K562 (cell line): ENCODE data around the gene ERF. TPM values are rescaled to one million over a fixed set of nuclear protein-coding genes. Genes with fewer than 3 reads are reported as not detected.

Experiments
- ATAC-seq: fragments of 200-7000 bp; cut with Tn5 transposase; 3 replicates; pipeline ENCODE4 v1.9.1; 2020; ENCODE audit warnings: moderate library complexity
- BruUV-seq: library from RNA; stranded (reverse); fragments of 400-500 nt; replicated peaks from 2 replicates; lab custom pipeline; 2021; lab: Mats Ljungman, UMichigan
- CTCF ChIA-PET: fragments of 300-600 bp; formaldehyde crosslinking; extraction: SDS; loops from one replicate; lab custom pipeline; 2021; ENCODE audit warnings: low intra/inter-chr PET ratio; lab: Yijun Ruan, JAX
- POLR2A ChIA-PET: fragments of 300-600, 350-650 bp; sonication (Branson Sonifier 250); formaldehyde crosslinking; extraction: SDS; loops from one replicate; lab custom pipeline; 2021; ENCODE audit warnings: antibody characterized with exemption, inconsistent platforms; lab: Yijun Ruan, JAX
- DNase-seq, 4 experiments: peaks; one replicate each; pipeline versions ENCODE4 v3.0.0 to v3.0.0-alpha.2; 2011 to 2018; ENCODE audit warnings: low spot score in 3 of 4, mixed read lengths in 3 of 4; ENCODE audit errors: extremely low read depth in 1 of 4
- FAIRE-seq: peaks from 2 replicates; lab custom pipeline; 2011; peaks lifted over from hg19 to GRCh38; lab: Jason Lieb, UNC
- H2AFZ ChIP-seq: 2 replicates; pipeline ENCODE4 v1.6.0; 2011; ENCODE audit warnings: low read depth, low read length, control low read depth, inconsistent platforms
- H3K27ac ChIP-seq: fragments of 200-600 bp; 3 replicates; pipeline ENCODE4 v1.8.0; 2011; ENCODE audit warnings: low read depth, mild to moderate bottlenecking, control low read depth, inconsistent platforms, low read length, moderate library complexity, mixed read lengths; ENCODE audit errors: extremely low read depth
- H3K27me3 ChIP-seq, 2 experiments: fragments of 300-600 bp in 1 of 2; 2 replicates in 1 of 2; 3 replicates in 1 of 2; pipeline versions ENCODE4 v1.6.0 to v1.8.0; 2011; ENCODE audit warnings: inconsistent platforms in 2 of 2, low read length in 2 of 2, mild to moderate bottlenecking in 1 of 2, mixed read lengths in 1 of 2, moderate library complexity in 1 of 2; ENCODE audit not compliant: control insufficient read depth in 2 of 2, insufficient read depth in 2 of 2
- H3K36me3 ChIP-seq: fragments of 300-600 bp; 3 replicates; pipeline ENCODE4 v1.8.0; 2011; ENCODE audit warnings: mild to moderate bottlenecking, low read length, inconsistent platforms; ENCODE audit not compliant: control insufficient read depth, insufficient read depth
- H3K4me1 ChIP-seq, 2 experiments: fragments of 200-600 bp in 1 of 2; replicated peaks in 1 of 2; 2 replicates in 1 of 2; 3 replicates in 1 of 2; pipeline versions ENCODE4 v1.5.1 to v1.8.0; 2011; ENCODE audit warnings: inconsistent platforms in 2 of 2, low read length in 2 of 2, mild to moderate bottlenecking in 1 of 2, mixed read lengths in 1 of 2, moderate library complexity in 1 of 2; ENCODE audit not compliant: control insufficient read depth in 2 of 2, insufficient read depth in 2 of 2
- H3K4me2 ChIP-seq: 2 replicates; pipeline ENCODE4 v1.6.1; 2011; ENCODE audit warnings: low read length, control low read depth, inconsistent platforms, mixed read lengths; ENCODE audit not compliant: insufficient read depth
- H3K4me3 ChIP-seq: fragments of 200-600 bp; sonication (generic), shearing (Covaris generic); 2 replicates; pipeline ENCODE4 v1.5.1; 2016; ENCODE audit warnings: control low read depth, inconsistent platforms
- H3K79me2 ChIP-seq: fragments of 200-600 bp; 3 replicates; pipeline ENCODE4 v1.8.0; 2011; ENCODE audit warnings: low read length, inconsistent platforms; ENCODE audit not compliant: control insufficient read depth, insufficient read depth
- H3K9ac ChIP-seq, 2 experiments: 2 replicates each; pipeline versions ENCODE4 v1.6.0 to v1.6.1; 2011; ENCODE audit warnings: low read depth in 2 of 2, low read length in 2 of 2, control low read depth in 1 of 2, inconsistent platforms in 1 of 2, mild to moderate bottlenecking in 1 of 2, mixed read lengths in 1 of 2; ENCODE audit not compliant: insufficient read depth in 1 of 2
- H3K9me1 ChIP-seq: one replicate; pipeline ENCODE4 v1.6.0; 2011; ENCODE audit warnings: inconsistent platforms, mild to moderate bottlenecking, low read length, moderate library complexity; ENCODE audit not compliant: control insufficient read depth, insufficient read depth
- H3K9me3 ChIP-seq: replicated peaks from 2 replicates; pipeline ENCODE4 v1.5.1; 2011; ENCODE audit warnings: low read depth, low read length, inconsistent platforms; ENCODE audit not compliant: control insufficient read depth, insufficient read depth
- H4K20me1 ChIP-seq: replicated peaks from 2 replicates; pipeline ENCODE4 v1.6.1; 2011; ENCODE audit warnings: low read length, inconsistent platforms, mixed read lengths; ENCODE audit not compliant: control insufficient read depth, insufficient read depth
- HLTF ChIP-seq: fragments of 450-650 bp; IDR thresholded peaks from 2 replicates; pipeline ENCODE4 v1.6.1; 2016
- MTA1 ChIP-seq: fragments of 450-650 bp; IDR thresholded peaks from 2 replicates; pipeline ENCODE4 v1.6.1; 2017; ENCODE audit warnings: borderline replicate concordance
- POLR2G ChIP-seq: fragments of 200-400 bp; formaldehyde crosslinking; IDR thresholded peaks from 2 replicates; pipeline ENCODE4 v1.6.1; 2017; ENCODE audit warnings: low read depth, mild to moderate bottlenecking, antibody characterized with exemption, low read length, moderate library complexity
- RBFOX2 ChIP-seq: fragments of 200-400 bp; formaldehyde crosslinking; IDR thresholded peaks from 2 replicates; pipeline ENCODE4 v1.6.1; 2017; ENCODE audit warnings: low read depth, mild to moderate bottlenecking, low read length, moderate library complexity
- SAFB2 ChIP-seq: fragments of 200-400 bp; formaldehyde crosslinking; IDR thresholded peaks from 2 replicates; pipeline ENCODE4 v1.6.1; 2018; ENCODE audit warnings: borderline replicate concordance, low read length, low read depth, moderate library complexity; ENCODE audit not compliant: severe bottlenecking
- TOE1 ChIP-seq, 2 experiments: fragments of 450-650 bp in 1 of 2; sonication (generic) in 1 of 2; formaldehyde crosslinking in 1 of 2; IDR thresholded peaks; 2 replicates each; pipeline versions ENCODE4 v1.7.1 to v1.8.0; 2016 to 2022; ENCODE audit warnings: borderline replicate concordance in 2 of 2, mild to moderate bottlenecking in 2 of 2, antibody characterized with exemption in 1 of 2, inconsistent platforms in 1 of 2, low read depth in 1 of 2, missing genetic modification reagents in 1 of 2, moderate library complexity in 1 of 2
- WGBS: fragments of 100-300 bp; shearing (Covaris generic); methylation state at CpG from one replicate; pipeline ENCODE4 v1.1.6; 2016; ENCODE audit warnings: low coverage, mixed read lengths; ENCODE audit not compliant: insufficient coverage; ENCODE audit errors: missing lambda C conversion rate; 5-methylcytosine and 5-hydroxymethylcytosine counted together
- in situ Hi-C: fragments of 300-500 bp; cut with MboI; formaldehyde crosslinking; loops from 4 replicates; pipeline ENCODE4 v1.15.0; 2018; ENCODE audit warnings: inconsistent platforms, mixed read lengths
- intact Hi-C: fragments of 100-400 bp; cut with micrococcal nuclease; formaldehyde crosslinking; loops from 2 replicates; pipeline ENCODE4 v1.14.2; 2022
- polyA plus RNA-seq, 8 experiments: library from polyadenylated mRNA; depleted of rRNA in 4 of 8; stranded (reverse) in 5 of 8; unstranded in 3 of 8; fragments of >200 nt; fragmentation: Nextera tagmentation in 2 of 8; fragmentation: Illumina TruSeq in 1 of 8; extraction: Ambion mirVana in 2 of 8; extraction: Trizol in 1 of 8; gene quantifications; 2 replicates each; pipeline versions ENCODE4 v1.2.1 to v1.2.3, GENCODE V29; 2011 to 2014; ENCODE audit warnings: inconsistent platforms in 1 of 8, missing spikeins in 1 of 8
- total RNA-seq, 7 experiments: library from RNA; depleted of rRNA in 6 of 7; stranded (reverse); fragments of >200 nt in 6 of 7; fragmentation: Illumina TruSeq in 2 of 7; extraction: Trizol in 2 of 7; gene quantifications; 2 replicates each; pipeline versions ENCODE4 v1.2.1 to v1.2.3, GENCODE V29; 2011 to 2021; ENCODE audit warnings: low replicate concordance in 1 of 7
- TF ChIP-seq, protein P1 (sequence below): sonication (generic); IDR thresholded peaks from 2 replicates; pipeline ENCODE4 v1.6.1; 2016
- TF ChIP-seq, protein P2 (sequence below): fragments of 250-450 bp; sonication (Bioruptor Pico); IDR thresholded peaks from 2 replicates; pipeline ENCODE4 v1.4.0; 2020

The ERF gene
- total and polyA plus RNA-seq, 9 of the 15 experiments (the other 6 are each of a cell fraction or from before 2014, with no cell fraction given), result 0.03 to 75.4 (median 27.0) TPM

DNA sequence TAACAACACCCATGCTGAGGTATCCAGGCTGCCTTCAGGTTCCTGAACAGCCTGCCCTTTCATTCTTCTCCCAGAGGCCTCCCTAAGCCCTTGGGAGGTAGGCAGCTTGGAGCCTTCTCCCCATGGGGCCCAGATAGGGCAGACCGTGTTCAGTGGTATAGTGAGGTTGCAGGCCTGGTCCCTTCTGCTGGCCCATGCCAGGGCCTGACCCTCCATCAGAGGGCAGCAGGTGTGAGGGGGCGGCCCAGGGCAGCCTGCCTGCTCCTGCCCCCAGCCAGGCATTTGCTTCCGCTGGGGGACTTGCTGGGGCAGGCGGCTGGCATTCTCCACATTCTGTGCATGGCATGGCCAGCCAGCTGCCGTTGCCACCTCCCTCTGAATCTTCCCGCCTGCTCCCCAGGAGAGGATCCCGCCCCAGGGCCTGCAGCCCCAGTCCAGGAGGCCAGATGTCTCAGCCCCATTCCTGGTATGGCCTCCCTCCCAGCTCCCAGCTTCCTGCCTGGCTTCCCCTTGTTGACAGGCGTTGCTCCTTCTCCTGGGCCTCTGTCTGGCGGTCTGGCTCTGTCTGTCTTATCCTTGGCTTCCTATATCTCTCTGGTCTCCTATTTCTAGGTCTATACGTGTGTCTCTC is 23.0 kb upstream of the ERF start:
- H3K4me3 ChIP-seq, result no peak overlapping the region
- H3K9me1 ChIP-seq, result no peaks in the 10 kb centered on the region
- in situ Hi-C loops (no loop called here), intact Hi-C loops (no loop called here)
- no peak overlapping the region for H3K4me2 ChIP-seq
- H3K27ac ChIP-seq, result no peak overlapping the region
- H3K9ac ChIP-seq, result peak overlapping the region in 1 of 2 experiments; percentile 90; a peak in 2 of 4 replicates
- ATAC-seq (no peak), FAIRE-seq (no peak), DNase-seq (no peak)
- no peak overlapping the region for H2AFZ ChIP-seq
- peaks cover 40% of the 10 kb centered on the region for H3K36me3 ChIP-seq
- CTCF ChIA-PET, result interaction anchor here (0.5 kb wide), 1 partner anchor 50 kb away, joined by 7 read pairs; no protein-coding TSS in a partner anchor
- no peak for TF ChIP-seq HLTF
- TF ChIP-seq POLR2G, result peak; percentile 46; the same call in 1 of the 2 replicates
- no peak for TF ChIP-seq SAFB2
- no peak for TF ChIP-seq TOE1 (IDR thresholded peaks at IDR 0.05; ENCODE audit: borderline replicate concordance)
- no peak for TF ChIP-seq TOE1 (CRISPR knock-in tag; IDR thresholded peaks at IDR 0.05; ENCODE audit: borderline replicate concordance, low read depth)
- TF ChIP-seq, protein P1, sequence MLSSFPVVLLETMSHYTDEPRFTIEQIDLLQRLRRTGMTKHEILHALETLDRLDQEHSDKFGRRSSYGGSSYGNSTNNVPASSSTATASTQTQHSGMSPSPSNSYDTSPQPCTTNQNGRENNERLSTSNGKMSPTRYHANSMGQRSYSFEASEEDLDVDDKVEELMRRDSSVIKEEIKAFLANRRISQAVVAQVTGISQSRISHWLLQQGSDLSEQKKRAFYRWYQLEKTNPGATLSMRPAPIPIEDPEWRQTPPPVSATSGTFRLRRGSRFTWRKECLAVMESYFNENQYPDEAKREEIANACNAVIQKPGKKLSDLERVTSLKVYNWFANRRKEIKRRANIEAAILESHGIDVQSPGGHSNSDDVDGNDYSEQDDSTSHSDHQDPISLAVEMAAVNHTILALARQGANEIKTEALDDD, result no peak
- TF ChIP-seq MTA1, result no peak
- TF ChIP-seq, protein P2, sequence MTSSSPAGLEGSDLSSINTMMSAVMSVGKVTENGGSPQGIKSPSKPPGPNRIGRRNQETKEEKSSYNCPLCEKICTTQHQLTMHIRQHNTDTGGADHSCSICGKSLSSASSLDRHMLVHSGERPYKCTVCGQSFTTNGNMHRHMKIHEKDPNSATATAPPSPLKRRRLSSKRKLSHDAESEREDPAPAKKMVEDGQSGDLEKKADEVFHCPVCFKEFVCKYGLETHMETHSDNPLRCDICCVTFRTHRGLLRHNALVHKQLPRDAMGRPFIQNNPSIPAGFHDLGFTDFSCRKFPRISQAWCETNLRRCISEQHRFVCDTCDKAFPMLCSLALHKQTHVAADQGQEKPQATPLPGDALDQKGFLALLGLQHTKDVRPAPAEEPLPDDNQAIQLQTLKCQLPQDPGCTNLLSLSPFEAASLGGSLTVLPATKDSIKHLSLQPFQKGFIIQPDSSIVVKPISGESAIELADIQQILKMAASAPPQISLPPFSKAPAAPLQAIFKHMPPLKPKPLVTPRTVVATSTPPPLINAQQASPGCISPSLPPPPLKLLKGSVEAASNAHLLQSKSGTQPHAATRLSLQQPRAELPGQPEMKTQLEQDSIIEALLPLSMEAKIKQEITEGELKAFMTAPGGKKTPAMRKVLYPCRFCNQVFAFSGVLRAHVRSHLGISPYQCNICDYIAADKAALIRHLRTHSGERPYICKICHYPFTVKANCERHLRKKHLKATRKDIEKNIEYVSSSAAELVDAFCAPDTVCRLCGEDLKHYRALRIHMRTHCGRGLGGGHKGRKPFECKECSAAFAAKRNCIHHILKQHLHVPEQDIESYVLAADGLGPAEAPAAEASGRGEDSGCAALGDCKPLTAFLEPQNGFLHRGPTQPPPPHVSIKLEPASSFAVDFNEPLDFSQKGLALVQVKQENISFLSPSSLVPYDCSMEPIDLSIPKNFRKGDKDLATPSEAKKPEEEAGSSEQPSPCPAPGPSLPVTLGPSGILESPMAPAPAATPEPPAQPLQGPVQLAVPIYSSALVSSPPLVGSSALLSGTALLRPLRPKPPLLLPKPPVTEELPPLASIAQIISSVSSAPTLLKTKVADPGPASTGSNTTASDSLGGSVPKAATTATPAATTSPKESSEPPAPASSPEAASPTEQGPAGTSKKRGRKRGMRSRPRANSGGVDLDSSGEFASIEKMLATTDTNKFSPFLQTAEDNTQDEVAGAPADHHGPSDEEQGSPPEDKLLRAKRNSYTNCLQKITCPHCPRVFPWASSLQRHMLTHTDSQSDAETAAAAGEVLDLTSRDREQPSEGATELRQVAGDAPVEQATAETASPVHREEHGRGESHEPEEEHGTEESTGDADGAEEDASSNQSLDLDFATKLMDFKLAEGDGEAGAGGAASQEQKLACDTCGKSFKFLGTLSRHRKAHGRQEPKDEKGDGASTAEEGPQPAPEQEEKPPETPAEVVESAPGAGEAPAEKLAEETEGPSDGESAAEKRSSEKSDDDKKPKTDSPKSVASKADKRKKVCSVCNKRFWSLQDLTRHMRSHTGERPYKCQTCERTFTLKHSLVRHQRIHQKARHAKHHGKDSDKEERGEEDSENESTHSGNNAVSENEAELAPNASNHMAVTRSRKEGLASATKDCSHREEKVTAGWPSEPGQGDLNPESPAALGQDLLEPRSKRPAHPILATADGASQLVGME (CRISPR knock-in tag), result no peak
- peak; percentile 40 for TF ChIP-seq RBFOX2
- POLR2A ChIA-PET, result interaction anchor here (0.9 to 3.6 kb wide), 3 partner anchors 8 to 34 kb away, joined by 3 to 16 read pairs (median 4); partner anchors contain the start of gene CIC
- BruUV-seq, result no TSS peak
- no peaks in the 10 kb centered on the region for H4K20me1 ChIP-seq
- peaks cover 28 to 63% of the 10 kb centered on the region in 2 experiments for H3K4me1 ChIP-seq
- peaks cover 49% of the 10 kb centered on the region for H3K79me2 ChIP-seq
- 78% methylated on average over 9 of the region's 10 CpGs for WGBS
- H3K9me3 ChIP-seq, result no peaks in the 10 kb centered on the region
- no peaks in the 10 kb centered on the region for H3K27me3 ChIP-seq
